H1 (cell line): ENCODE results near the gene TCL1A. TPM values are rescaled to one million over a fixed set of nuclear protein-coding genes. Genes with fewer than 3 reads are reported as not detected.

Source experiments
- CTCF ChIA-PET: fragments of 300-600 bp; sonication (Branson Sonifier 250); formaldehyde crosslinking; loops from one replicate; lab custom pipeline; 2021; ENCODE audit not compliant: partially characterized antibody; lab: Charles Lee
- POLR2A ChIA-PET: fragments of 300-600 bp; sonication (Branson Sonifier 250); formaldehyde crosslinking; loops from one replicate; lab custom pipeline; 2021; ENCODE audit warnings: inconsistent platforms; ENCODE audit not compliant: partially characterized antibody; lab: Charles Lee
- DNase-seq, 2 experiments: peaks; one replicate each; pipeline versions ENCODE4 v3.0.0 to v3.0.0-alpha.2; 2010 to 2022; ENCODE audit warnings: low spot score in 2 of 2, low read depth in 1 of 2, mixed read lengths in 1 of 2
- FAIRE-seq: peaks from 2 replicates; lab custom pipeline; 2011; peaks lifted over from hg19 to GRCh38; lab: Jason Lieb, UNC
- H2AFZ ChIP-seq: 2 replicates; pipeline ENCODE4 v1.8.1; 2012; ENCODE audit warnings: low read length, inconsistent platforms
- H2AK5ac ChIP-seq: 2 replicates; pipeline ENCODE4 v1.6.1; 2013; ENCODE audit warnings: low read depth, low read length
- H2BK120ac ChIP-seq: replicated peaks from 2 replicates; pipeline ENCODE3; 2013; ENCODE audit warnings: low read depth, low read length, inconsistent platforms
- H2BK12ac ChIP-seq: 2 replicates; pipeline ENCODE4 v1.6.1; 2013; ENCODE audit warnings: low read depth, low read length
- H2BK15ac ChIP-seq: 2 replicates; pipeline ENCODE4 v1.6.1; 2013; ENCODE audit warnings: low read length
- H2BK20ac ChIP-seq: 2 replicates; pipeline ENCODE4 v1.6.1; 2013; ENCODE audit warnings: low read length
- H2BK5ac ChIP-seq: 2 replicates; pipeline ENCODE4 v1.6.1; 2013; ENCODE audit warnings: low read depth, low read length
- H3K14ac ChIP-seq: 2 replicates; pipeline ENCODE4 v1.6.1; 2013; ENCODE audit warnings: inconsistent platforms; ENCODE audit not compliant: insufficient read length
- H3K18ac ChIP-seq: 2 replicates; pipeline ENCODE4 v1.6.1; 2013; ENCODE audit warnings: low read length; ENCODE audit errors: extremely low read depth
- H3K23ac ChIP-seq: 2 replicates; pipeline ENCODE4 v1.6.1; 2013; ENCODE audit warnings: inconsistent platforms; ENCODE audit not compliant: insufficient read length
- H3K23me2 ChIP-seq: 2 replicates; pipeline ENCODE4 v1.6.1; 2013; ENCODE audit warnings: low read depth, low read length
- H3K27ac ChIP-seq: 2 replicates; pipeline ENCODE4 v1.6.1; 2011; ENCODE audit warnings: low read depth, low read length, inconsistent platforms
- H3K27me3 ChIP-seq, 4 experiments: replicated peaks in 1 of 4; 1 replicate in 1 of 4; 2 replicates in 3 of 4; pipeline versions ENCODE4 v1.6.1 to v1.8.1; 2011 to 2013; ENCODE audit warnings: low read length in 3 of 4, mild to moderate bottlenecking in 3 of 4, inconsistent platforms in 2 of 4, mixed read lengths in 2 of 4, moderate library complexity in 1 of 4; ENCODE audit not compliant: control insufficient read depth in 3 of 4, insufficient read depth in 3 of 4; ENCODE audit errors: extremely low read depth in 1 of 4
- H3K36me3 ChIP-seq, 4 experiments: 2 replicates each; pipeline versions ENCODE4 v1.6.1 to v1.8.1; 2011 to 2013; ENCODE audit warnings: mild to moderate bottlenecking in 4 of 4, low read length in 3 of 4, moderate library complexity in 2 of 4, control low read depth in 1 of 4, inconsistent platforms in 1 of 4; ENCODE audit not compliant: insufficient read depth in 4 of 4, control insufficient read depth in 2 of 4
- H3K4ac ChIP-seq: replicated peaks from 2 replicates; pipeline ENCODE3; 2013; ENCODE audit warnings: low read length, low read depth, mixed read lengths, inconsistent platforms; ENCODE audit not compliant: insufficient read length
- H3K4me1 ChIP-seq, 4 experiments: replicated peaks in 1 of 4; 1 replicate in 1 of 4; 2 replicates in 3 of 4; pipeline versions ENCODE4 v1.6.1 to v1.8.1; 2011 to 2013; ENCODE audit warnings: low read length in 3 of 4, inconsistent platforms in 2 of 4, mixed read lengths in 1 of 4; ENCODE audit not compliant: insufficient read depth in 4 of 4, control insufficient read depth in 3 of 4
- H3K4me2 ChIP-seq, 2 experiments: 2 replicates each; pipeline versions ENCODE4 v1.6.1 to v1.8.1; 2011 to 2013; ENCODE audit warnings: low read depth in 2 of 2, low read length in 2 of 2, control low read depth in 1 of 2, inconsistent platforms in 1 of 2, mild to moderate bottlenecking in 1 of 2; ENCODE audit not compliant: insufficient read depth in 1 of 2
- H3K4me3 ChIP-seq, 4 experiments: fragments of 200-600, 300-600 bp in 1 of 4; sonication (generic), shearing (Covaris generic), sonication (Bioruptor Twin) in 1 of 4; 2 replicates each; pipeline versions ENCODE4 v1.5.1 to v1.8.1; 2011 to 2016; ENCODE audit warnings: low read length in 4 of 4, low read depth in 3 of 4, control low read depth in 2 of 4, inconsistent platforms in 2 of 4, mild to moderate bottlenecking in 2 of 4, mixed read lengths in 1 of 4, moderate library complexity in 1 of 4; ENCODE audit not compliant: insufficient read depth in 2 of 4; ENCODE audit errors: extremely low read depth in 1 of 4
- H3K56ac ChIP-seq: replicated peaks from 2 replicates; pipeline ENCODE3; 2013; ENCODE audit warnings: low read depth, mild to moderate bottlenecking, mixed read lengths, low read length, inconsistent platforms; ENCODE audit not compliant: insufficient read length
- H3K79me1 ChIP-seq: 2 replicates; pipeline ENCODE4 v1.6.1; 2013; ENCODE audit warnings: low read depth, low read length, control low read depth
- H3K79me2 ChIP-seq, 2 experiments: 2 replicates each; pipeline versions ENCODE4 v1.6.1 to v1.8.1; 2012 to 2013; ENCODE audit warnings: low read length in 2 of 2, mild to moderate bottlenecking in 2 of 2, inconsistent platforms in 1 of 2; ENCODE audit not compliant: insufficient read depth in 2 of 2, control insufficient read depth in 1 of 2
- H3K9ac ChIP-seq, 4 experiments: replicated peaks in 1 of 4; 1 replicate in 1 of 4; 2 replicates in 3 of 4; pipeline versions ENCODE4 v1.6.1 to v1.8.1; 2011 to 2013; ENCODE audit warnings: low read depth in 3 of 4, low read length in 3 of 4, control low read depth in 2 of 4, mild to moderate bottlenecking in 2 of 4, moderate library complexity in 2 of 4, inconsistent platforms in 1 of 4; ENCODE audit errors: extremely low read depth in 1 of 4
- H3K9me3 ChIP-seq, 2 experiments: 2 replicates each; pipeline versions ENCODE4 v1.6.1 to v1.8.1; 2012 to 2013; ENCODE audit warnings: mild to moderate bottlenecking in 2 of 2, moderate library complexity in 2 of 2, control low read depth in 1 of 2, inconsistent platforms in 1 of 2, low read depth in 1 of 2, low read length in 1 of 2, mixed read lengths in 1 of 2; ENCODE audit not compliant: insufficient read depth in 2 of 2
- H4K20me1 ChIP-seq, 2 experiments: replicated peaks in 1 of 2; 2 replicates each; pipeline versions ENCODE3 to v1.8.1; 2011 to 2013; ENCODE audit warnings: inconsistent platforms in 2 of 2, low read length in 2 of 2, mild to moderate bottlenecking in 1 of 2; ENCODE audit not compliant: insufficient read depth in 2 of 2, control insufficient read depth in 1 of 2
- H4K5ac ChIP-seq: 2 replicates; pipeline ENCODE4 v1.6.1; 2013; ENCODE audit warnings: low read length, low read depth, mixed read lengths, inconsistent platforms; ENCODE audit not compliant: insufficient read length
- H4K8ac ChIP-seq: 2 replicates; pipeline ENCODE4 v1.8.0; 2013; ENCODE audit warnings: mild to moderate bottlenecking, moderate library complexity, low read length, inconsistent platforms; ENCODE audit not compliant: insufficient read depth; ENCODE audit errors: extremely low read depth
- H4K91ac ChIP-seq: replicated peaks from 2 replicates; pipeline ENCODE3; 2013; ENCODE audit warnings: low read length, mixed read lengths, inconsistent platforms; ENCODE audit not compliant: insufficient read length
- EGR1 ChIP-seq: IDR thresholded peaks from 2 replicates; pipeline ENCODE4 v1.6.1; 2011; ENCODE audit warnings: low read depth, low read length, borderline replicate concordance
- JUN ChIP-seq: IDR thresholded peaks from 2 replicates; pipeline ENCODE4 v1.6.1; 2011; ENCODE audit warnings: low read depth, mild to moderate bottlenecking, improper control_type of control experiment, low read length
- JUND ChIP-seq: IDR thresholded peaks from 2 replicates; pipeline ENCODE4 v1.6.1; 2011; ENCODE audit warnings: mild to moderate bottlenecking, improper control_type of control experiment, low read length
- NANOG ChIP-seq: IDR thresholded peaks from 2 replicates; pipeline ENCODE4 v1.6.1; 2011; ENCODE audit warnings: low read length, low read depth, mild to moderate bottlenecking, inconsistent platforms; ENCODE audit not compliant: insufficient read depth, poor library complexity, severe bottlenecking
- SIX5 ChIP-seq: IDR thresholded peaks from 2 replicates; pipeline ENCODE4 v1.6.1; 2011; ENCODE audit warnings: mild to moderate bottlenecking, low read depth, low read length
- SUZ12 ChIP-seq: fragments of 200-600 bp; sonication (generic); IDR thresholded peaks from 2 replicates; pipeline ENCODE4 v1.6.1; 2012; ENCODE audit warnings: mild to moderate bottlenecking, inconsistent platforms, low read length, moderate library complexity, mixed read lengths
- TEAD4 ChIP-seq: IDR thresholded peaks from 2 replicates; pipeline ENCODE4 v1.6.1; 2012; ENCODE audit warnings: low read depth, low read length, inconsistent platforms, mixed read lengths
- WGBS, 2 experiments: shearing (Covaris generic) in 1 of 2; methylation state at CpG; one replicate each; pipeline versions ENCODE4 v1.1.6 to v1.1.7; 2013 to 2015; ENCODE audit warnings: low lambda C conversion rate in 2 of 2, mixed read lengths in 2 of 2, inconsistent platforms in 1 of 2, low coverage in 1 of 2, missing lambda C conversion rate in 1 of 2; ENCODE audit not compliant: insufficient replicate concordance in 2 of 2, insufficient coverage in 1 of 2, insufficient read length in 1 of 2; ENCODE audit errors: extremely low coverage in 1 of 2, missing lambda C conversion rate in 1 of 2; 5-methylcytosine and 5-hydroxymethylcytosine counted together
- polyA plus RNA-seq, 7 experiments: library from polyadenylated mRNA; depleted of rRNA in 3 of 7; stranded (reverse) in 5 of 7; unstranded in 2 of 7; fragments of >200 nt in 5 of 7; fragments of 200-250 nt in 2 of 7; gene quantifications; 1 replicate in 5 of 7; 2 replicates in 1 of 7; 4 replicates in 1 of 7; pipeline versions ENCODE4 v1.2.1 to v1.2.3, GENCODE V29; 2011 to 2013; ENCODE audit warnings: missing spikeins in 2 of 7, mixed read lengths in 2 of 7
- total RNA-seq: library from RNA; stranded (reverse); fragmentation: NEBNext Ultra II Directional; extraction: Animal tissue kit (Norgen Biotek cat#: 25700); gene quantifications from 2 replicates; pipeline ENCODE4 v1.2.1, GENCODE V29; 2021
- TF ChIP-seq, protein P1 (sequence below), 3 experiments: IDR thresholded peaks; 1 replicate in 2 of 3; 2 replicates in 1 of 3; pipeline versions ENCODE4 v1.5.1 to v1.6.1; 2011; ENCODE audit warnings: low read length in 3 of 3, mild to moderate bottlenecking in 3 of 3, inconsistent platforms in 2 of 3, low read depth in 1 of 3, moderate library complexity in 1 of 3; ENCODE audit not compliant: insufficient read depth in 1 of 3; ENCODE audit errors: control extremely low read depth in 1 of 3
- TF ChIP-seq, protein P2 (sequence below): IDR thresholded peaks from 2 replicates; pipeline ENCODE4 v1.6.1; 2011; ENCODE audit warnings: low read depth, mild to moderate bottlenecking, low read length; ENCODE audit not compliant: insufficient read depth

TCL1A gene
- total and polyA plus RNA-seq, 2 of the 8 experiments (the other 6 are each of a cell fraction or from before 2014, with no cell fraction given), result 0.35 to 7.6 TPM

DNA sequence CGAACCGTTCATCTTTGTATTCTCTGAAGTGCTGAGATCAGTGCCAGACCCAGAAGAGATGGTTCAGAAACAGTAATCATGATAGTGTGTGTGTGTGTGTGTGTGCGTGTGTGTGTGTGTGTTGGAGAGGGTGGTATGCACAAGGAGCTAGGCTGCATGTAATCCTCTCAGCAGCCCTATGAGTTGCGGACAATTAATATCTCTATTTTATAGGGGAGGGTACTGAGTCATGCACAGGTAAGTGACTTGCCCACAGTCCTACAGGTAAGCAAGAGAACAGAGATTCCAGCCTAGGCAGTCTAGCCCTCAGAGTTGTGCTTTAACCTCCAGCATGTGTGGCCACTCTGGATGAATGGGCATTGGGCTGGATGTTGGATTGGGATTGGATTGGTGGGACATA lies 27.9 kb upstream of the TCL1A start:
- FAIRE-seq (no peak), DNase-seq (no peak)
- Histone ChIP-seq H4K91ac (no peak overlapping the region), H4K8ac (no peak overlapping the region), H2BK20ac (no peak overlapping the region), H3K56ac (no peak overlapping the region), H2BK15ac (no peak overlapping the region), H3K36me3 (no peaks in the 10 kb centered on the region), H3K79me1 (no peaks in the 10 kb centered on the region), H3K4me3 (no peak overlapping the region), H4K5ac (no peak overlapping the region), H3K27me3 (peaks cover 0 to 2% (median 0%) of the 10 kb centered on the region in 4 experiments; a peak in 3 of 7 replicates), H3K9me3 (no peaks in the 10 kb centered on the region), H3K9ac (no peak overlapping the region), H3K4ac (no peak overlapping the region), H3K18ac (no peak overlapping the region), H3K27ac (no peak overlapping the region), H3K23ac (no peak overlapping the region), H4K20me1 (no peaks in the 10 kb centered on the region), H2BK12ac (no peak overlapping the region), H2AFZ (no peak overlapping the region), H3K23me2 (no peaks in the 10 kb centered on the region; the same call in 1 of the 2 replicates), H2BK5ac (no peak overlapping the region), H3K14ac (no peak overlapping the region), H2BK120ac (no peak overlapping the region), H3K79me2 (no peaks in the 10 kb centered on the region), H3K4me1 (no peaks in the 10 kb centered on the region), H2AK5ac (no peak overlapping the region), H3K4me2 (no peak overlapping the region)
- ChIA-PET POLR2A (no interaction called here), CTCF (interaction anchor here (0.9 to 1.7 kb wide), 3 partner anchors 59 to 252 kb away, joined by 4 read pairs; no protein-coding TSS in a partner anchor)
- 92% methylated on average over 4 of the region's 4 CpGs; no CpG with 5 or more reads in 1 of the 2 experiments for WGBS, 2 experiments
- TF ChIP-seq JUND, result no peak
- TF ChIP-seq, protein P1, sequence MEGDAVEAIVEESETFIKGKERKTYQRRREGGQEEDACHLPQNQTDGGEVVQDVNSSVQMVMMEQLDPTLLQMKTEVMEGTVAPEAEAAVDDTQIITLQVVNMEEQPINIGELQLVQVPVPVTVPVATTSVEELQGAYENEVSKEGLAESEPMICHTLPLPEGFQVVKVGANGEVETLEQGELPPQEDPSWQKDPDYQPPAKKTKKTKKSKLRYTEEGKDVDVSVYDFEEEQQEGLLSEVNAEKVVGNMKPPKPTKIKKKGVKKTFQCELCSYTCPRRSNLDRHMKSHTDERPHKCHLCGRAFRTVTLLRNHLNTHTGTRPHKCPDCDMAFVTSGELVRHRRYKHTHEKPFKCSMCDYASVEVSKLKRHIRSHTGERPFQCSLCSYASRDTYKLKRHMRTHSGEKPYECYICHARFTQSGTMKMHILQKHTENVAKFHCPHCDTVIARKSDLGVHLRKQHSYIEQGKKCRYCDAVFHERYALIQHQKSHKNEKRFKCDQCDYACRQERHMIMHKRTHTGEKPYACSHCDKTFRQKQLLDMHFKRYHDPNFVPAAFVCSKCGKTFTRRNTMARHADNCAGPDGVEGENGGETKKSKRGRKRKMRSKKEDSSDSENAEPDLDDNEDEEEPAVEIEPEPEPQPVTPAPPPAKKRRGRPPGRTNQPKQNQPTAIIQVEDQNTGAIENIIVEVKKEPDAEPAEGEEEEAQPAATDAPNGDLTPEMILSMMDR (IDR thresholded peaks at IDR 0.05; ENCODE audit: control extremely low read depth in 1 of 3, insufficient read depth in 1 of 3, low read depth in 1 of 3, low read length in 3 of 3), result no peak
- TF ChIP-seq JUN, result no peak
- no peak for TF ChIP-seq SIX5
- TF ChIP-seq, protein P2, sequence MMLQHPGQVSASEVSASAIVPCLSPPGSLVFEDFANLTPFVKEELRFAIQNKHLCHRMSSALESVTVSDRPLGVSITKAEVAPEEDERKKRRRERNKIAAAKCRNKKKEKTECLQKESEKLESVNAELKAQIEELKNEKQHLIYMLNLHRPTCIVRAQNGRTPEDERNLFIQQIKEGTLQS, result no peak
- TF ChIP-seq EGR1, result no peak
- no peak for TF ChIP-seq NANOG
- no peak for TF ChIP-seq TEAD4
- TF ChIP-seq SUZ12, result no peak
